ENCODE data around the gene LSM6. TPM values are rescaled to one million over a fixed set of nuclear protein-coding genes. Genes with fewer than 3 reads are reported as not detected.

The LSM6 gene
- total RNA-seq, 1 donor: 17.0 TPM

GRCh38 chr4:146176891-146177290, 1.4 kb downstream of the LSM6 start:
- Histone ChIP-seq H4K20me1 (ENCODE audit: insufficient read depth, low read length) (peaks cover 8% of the 10 kb centered on the region), H3K4me3 (ENCODE audit: insufficient read depth, low read length) (peak overlapping the region; percentile 96), H3K4me1 (ENCODE audit: insufficient read depth, low read length) (peaks cover 9% of the 10 kb centered on the region), H3K36me3 (ENCODE audit: insufficient read depth, low read length) (no peaks in the 10 kb centered on the region), H3K27me3 (ENCODE audit: insufficient read depth, low read length) (no peaks in the 10 kb centered on the region), H2AFZ (ENCODE audit: low read length) (no peak overlapping the region), H3K4me2 (ENCODE audit: insufficient read depth, low read length) (peak overlapping the region; percentile 86), H3K9me3 (ENCODE audit: low read depth, low read length) (no peaks in the 10 kb centered on the region), H3K27ac (ENCODE audit: low read depth, low read length) (no peak overlapping the region), H3K79me2 (ENCODE audit: insufficient read depth, low read length) (peaks cover 59% of the 10 kb centered on the region)
- TF ChIP-seq CTCF (IDR thresholded peaks at IDR 0.05; ENCODE audit: extremely low read depth, low read depth, low read length): no peak
- DNase-seq (ENCODE audit: insufficient read length, low spot score, missing footprints): no peak

- no peak for DNase-seq (ENCODE audit: insufficient read length, low spot score, missing footprints)
- no peaks in the 10 kb centered on the region for H3K36me3 ChIP-seq (ENCODE audit: insufficient read depth, low read length)
- no peaks in the 10 kb centered on the region for H3K27me3 ChIP-seq (ENCODE audit: insufficient read depth, low read length)
- no peak overlapping the region for H2AFZ ChIP-seq (ENCODE audit: low read length)
- peaks cover 69% of the 10 kb centered on the region for H3K79me2 ChIP-seq (ENCODE audit: insufficient read depth, low read length)
- H3K4me2 ChIP-seq (ENCODE audit: insufficient read depth, low read length): no peak overlapping the region
- H4K20me1 ChIP-seq (ENCODE audit: insufficient read depth, low read length): peaks cover 8% of the 10 kb centered on the region
- no peak overlapping the region for H3K27ac ChIP-seq (ENCODE audit: low read depth, low read length)
- no peak for TF ChIP-seq CTCF (IDR thresholded peaks at IDR 0.05; ENCODE audit: extremely low read depth, low read depth, low read length)
- H3K9me3 ChIP-seq (ENCODE audit: low read depth, low read length): no peaks in the 10 kb centered on the region
- H3K4me3 ChIP-seq (ENCODE audit: insufficient read depth, low read length): no peak overlapping the region
- H3K4me1 ChIP-seq (ENCODE audit: insufficient read depth, low read length): peaks cover 9% of the 10 kb centered on the region
Measured at GRCh38 chr4:146178126-146178525, 2.6 kb downstream of the LSM6 start.

DNA sequence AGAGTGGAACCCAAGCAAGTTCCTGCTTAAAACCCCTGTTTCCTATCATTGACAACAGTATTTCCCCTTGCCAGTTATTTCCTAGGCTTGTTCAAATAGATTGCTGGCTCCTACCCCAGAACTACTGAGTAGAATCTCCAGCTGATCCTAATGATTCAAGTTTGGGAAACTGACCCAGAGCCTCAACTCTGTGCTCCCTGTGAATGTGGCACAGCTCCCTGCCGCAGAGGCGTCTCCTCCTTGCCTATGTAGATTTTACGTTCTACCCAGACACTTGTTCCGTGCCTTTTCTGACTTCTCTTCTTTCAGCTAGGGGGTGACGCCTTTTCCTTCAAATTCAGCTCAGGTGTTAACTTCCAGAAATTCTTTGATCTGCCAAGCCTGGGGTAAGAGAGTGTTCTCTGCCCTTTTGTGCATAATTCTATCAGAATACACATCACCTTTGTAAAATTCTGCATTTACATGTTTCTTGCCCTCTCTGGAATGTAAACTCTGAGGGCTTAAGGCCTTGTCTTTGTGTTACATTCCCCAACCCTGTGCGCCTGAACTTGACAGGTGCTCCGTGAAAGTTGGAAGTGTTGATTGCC, 4.4 kb downstream of the LSM6 start:
- no peaks in the 10 kb centered on the region for H3K9me3 ChIP-seq (ENCODE audit: low read depth, low read length)
- H3K27me3 ChIP-seq (ENCODE audit: insufficient read depth, low read length): no peaks in the 10 kb centered on the region
- H3K79me2 ChIP-seq (ENCODE audit: insufficient read depth, low read length): peaks cover 70% of the 10 kb centered on the region
- no peak overlapping the region for H3K4me3 ChIP-seq (ENCODE audit: insufficient read depth, low read length)
- no peak for TF ChIP-seq CTCF (IDR thresholded peaks at IDR 0.05; ENCODE audit: extremely low read depth, low read depth, low read length)
- DNase-seq (ENCODE audit: insufficient read length, low spot score, missing footprints): no peak
- no peak overlapping the region for H3K27ac ChIP-seq (ENCODE audit: low read depth, low read length)
- H3K4me1 ChIP-seq (ENCODE audit: insufficient read depth, low read length): peaks cover 9% of the 10 kb centered on the region
- peaks cover 8% of the 10 kb centered on the region for H3K36me3 ChIP-seq (ENCODE audit: insufficient read depth, low read length)
- peaks cover 8% of the 10 kb centered on the region for H4K20me1 ChIP-seq (ENCODE audit: insufficient read depth, low read length)
- no peak overlapping the region for H2AFZ ChIP-seq (ENCODE audit: low read length)
- H3K4me2 ChIP-seq (ENCODE audit: insufficient read depth, low read length): no peak overlapping the region

DNA sequence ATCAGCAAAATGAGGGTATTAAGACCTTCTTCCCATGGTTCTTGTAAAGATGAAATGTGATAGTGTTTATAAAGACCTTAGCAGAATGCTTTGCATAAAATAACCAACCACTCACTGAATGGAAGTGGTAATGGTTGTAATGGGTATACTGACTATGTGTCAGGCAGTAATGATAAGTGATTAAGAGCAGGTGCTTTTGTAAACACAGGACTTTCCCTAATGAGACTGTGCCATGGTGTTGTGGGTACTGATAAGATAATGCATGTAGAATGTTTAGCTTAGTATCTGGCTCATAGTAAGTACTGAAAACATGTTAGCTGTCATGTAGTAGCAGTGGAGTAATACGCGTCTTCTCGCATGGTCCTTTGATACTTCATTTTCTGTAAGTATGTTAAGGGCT, 6.9 kb downstream of the LSM6 start:
- TF ChIP-seq CTCF (IDR thresholded peaks at IDR 0.05; ENCODE audit: extremely low read depth, low read depth, low read length): no peak
- peaks cover 52% of the 10 kb centered on the region for H3K79me2 ChIP-seq (ENCODE audit: insufficient read depth, low read length)
- H2AFZ ChIP-seq (ENCODE audit: low read length): no peak overlapping the region
- no peak for DNase-seq (ENCODE audit: insufficient read length, low spot score, missing footprints)
- H3K4me3 ChIP-seq (ENCODE audit: insufficient read depth, low read length): no peak overlapping the region
- H3K4me1 ChIP-seq (ENCODE audit: insufficient read depth, low read length): no peaks in the 10 kb centered on the region
- H3K36me3 ChIP-seq (ENCODE audit: insufficient read depth, low read length): peaks cover 19% of the 10 kb centered on the region
- no peak overlapping the region for H3K4me2 ChIP-seq (ENCODE audit: insufficient read depth, low read length)
- H4K20me1 ChIP-seq (ENCODE audit: insufficient read depth, low read length): peaks cover 8% of the 10 kb centered on the region
- no peaks in the 10 kb centered on the region for H3K27me3 ChIP-seq (ENCODE audit: insufficient read depth, low read length)
- no peak overlapping the region for H3K27ac ChIP-seq (ENCODE audit: low read depth, low read length)
- no peaks in the 10 kb centered on the region for H3K9me3 ChIP-seq (ENCODE audit: low read depth, low read length)
